A549 (cell line): ENCODE measurements around the gene APCDD1L. TPM values are rescaled to one million over a fixed set of nuclear protein-coding genes. Genes with fewer than 3 reads are reported as not detected.

Experiments used
- ATAC-seq, 2 experiments: fragments of 200-7000 bp in 1 of 2; fragments of >200 bp in 1 of 2; cut with Nextera tagmentation in 1 of 2; cut with Tn5 transposase in 1 of 2; 3 replicates each; pipeline versions ENCODE4 v1.8.0 to v1.9.1; 2018 to 2020; ENCODE audit warnings: mild to moderate bottlenecking in 1 of 2, moderate library complexity in 1 of 2
- CTCF ChIA-PET: fragments of 300-600 bp; sonication (Branson Sonifier 250); formaldehyde crosslinking; extraction: SDS; loops from one replicate; lab custom pipeline; 2021; ENCODE audit warnings: antibody characterized with exemption, inconsistent platforms; lab: Yijun Ruan, JAX
- POLR2A ChIA-PET: fragments of 350-600 bp; formaldehyde crosslinking; extraction: SDS; loops from one replicate; lab custom pipeline; 2021; ENCODE audit warnings: antibody characterized with exemption, inconsistent platforms; lab: Yijun Ruan, JAX
- DNase-seq, 2 experiments: peaks; one replicate each; pipeline versions ENCODE4 v3.0.0 to v3.0.0-alpha.2; 2011 to 2016; ENCODE audit warnings: low read depth in 1 of 2, low spot score in 1 of 2
- FAIRE-seq: peaks from 2 replicates; lab custom pipeline; 2011; peaks lifted over from hg19 to GRCh38; lab: Jason Lieb, UNC
- H3K27ac ChIP-seq, 2 experiments: fragments of >200 bp; sonication (Bioruptor Twin); formaldehyde crosslinking; 3 replicates each; pipeline ENCODE4 v1.5.1; 2016 to 2017
- H3K4me1 ChIP-seq: fragments of >200 bp; sonication (Bioruptor Twin); formaldehyde crosslinking; 3 replicates; pipeline ENCODE4 v1.6.1; 2016
- H3K4me2 ChIP-seq: fragments of >200 bp; sonication (Bioruptor Twin); formaldehyde crosslinking; 3 replicates; pipeline ENCODE4 v1.6.1; 2016
- H3K4me3 ChIP-seq: fragments of >200 bp; sonication (Bioruptor Twin); formaldehyde crosslinking; 3 replicates; pipeline ENCODE4 v1.5.1; 2016
- H3K9me3 ChIP-seq: fragments of >200 bp; sonication (Bioruptor Twin); formaldehyde crosslinking; 3 replicates; pipeline ENCODE4 v1.6.1; 2016
- BHLHE40 ChIP-seq: IDR thresholded peaks from 2 replicates; pipeline ENCODE4 v1.6.1; 2012; ENCODE audit warnings: low read depth, low read length, inconsistent platforms
- CBX8 ChIP-seq: fragments of 200-600 bp; sonication (generic); IDR thresholded peaks from 2 replicates; pipeline ENCODE4 v1.6.1; 2016
- CEBPB ChIP-seq, 2 experiments: fragments of >200 bp in 1 of 2; sonication (Bioruptor Twin) in 1 of 2; formaldehyde crosslinking in 1 of 2; IDR thresholded peaks; 2 replicates each; pipeline ENCODE4 v1.6.1; 2012 to 2016
- EHMT2 ChIP-seq: fragments of 200-600 bp; sonication (generic); IDR thresholded peaks from 2 replicates; pipeline ENCODE4 v1.6.1; 2016; ENCODE audit warnings: antibody characterized with exemption, low read depth, mild to moderate bottlenecking, moderate library complexity
- ELK1 ChIP-seq: fragments of 150-350 bp; IDR thresholded peaks from 2 replicates; pipeline ENCODE4 v1.6.1; 2014; ENCODE audit warnings: low read depth, mild to moderate bottlenecking, low read length
- FOSB ChIP-seq: fragments of 250-450 bp; sonication (Bioruptor Pico); IDR thresholded peaks from 2 replicates; pipeline ENCODE4 v1.5.0; 2020; ENCODE audit warnings: mild to moderate bottlenecking, moderate library complexity
- FOSL2 ChIP-seq, 2 experiments: fragments of 450-650 bp in 1 of 2; fragments of >200 bp in 1 of 2; sonication (Bioruptor Twin) in 1 of 2; formaldehyde crosslinking; IDR thresholded peaks; 2 replicates each; pipeline versions ENCODE4 v1.5.0 to v1.6.1; 2016 to 2020; ENCODE audit warnings: mild to moderate bottlenecking in 1 of 2, moderate library complexity in 1 of 2
- FOXS1 ChIP-seq: fragments of 250-450 bp; sonication (Bioruptor Pico); IDR thresholded peaks from 2 replicates; pipeline ENCODE4 v1.5.0; 2020; ENCODE audit warnings: mild to moderate bottlenecking, moderate library complexity
- GATA3 ChIP-seq: IDR thresholded peaks from 2 replicates; pipeline ENCODE4 v1.6.1; 2012; ENCODE audit warnings: borderline replicate concordance
- HEYL ChIP-seq: fragments of 250-450 bp; sonication (Bioruptor Pico); IDR thresholded peaks from 2 replicates; pipeline ENCODE4 v1.8.0; 2021; ENCODE audit warnings: mild to moderate bottlenecking, moderate library complexity
- HOXA7 ChIP-seq: fragments of 250-450 bp; sonication (Bioruptor Pico); IDR thresholded peaks from 2 replicates; pipeline ENCODE4 v1.5.0; 2020; ENCODE audit warnings: mild to moderate bottlenecking, moderate library complexity
- HOXB13 ChIP-seq: fragments of 250-450 bp; sonication (Bioruptor Pico); IDR thresholded peaks from 2 replicates; pipeline ENCODE4 v1.5.0; 2020; ENCODE audit warnings: low read depth, mild to moderate bottlenecking, moderate library complexity
- KDM5A ChIP-seq: fragments of 200-600 bp; sonication (generic); IDR thresholded peaks from 2 replicates; pipeline ENCODE4 v1.6.1; 2016; ENCODE audit warnings: antibody characterized with exemption, mild to moderate bottlenecking
- MAFK ChIP-seq: fragments of 450-650 bp; IDR thresholded peaks from 2 replicates; pipeline ENCODE4 v1.6.1; 2014; ENCODE audit not compliant: partially characterized antibody
- NFE2L2 ChIP-seq: fragments of 150-350 bp; conservative IDR thresholded peaks from 2 replicates; pipeline ENCODE4 v1.6.1; 2014; ENCODE audit warnings: low read length
- PHF8 ChIP-seq: fragments of 200-600 bp; sonication (generic); IDR thresholded peaks from 2 replicates; pipeline ENCODE4 v1.6.1; 2016; ENCODE audit warnings: low read depth, mild to moderate bottlenecking, antibody characterized with exemption, moderate library complexity, borderline replicate concordance
- RAD21 ChIP-seq, 2 experiments: fragments of >200 bp in 1 of 2; sonication (Bioruptor Twin) in 1 of 2; formaldehyde crosslinking in 1 of 2; IDR thresholded peaks in 1 of 2; conservative IDR thresholded peaks in 1 of 2; 2 replicates in 1 of 2; 3 replicates in 1 of 2; pipeline ENCODE4 v1.6.1; 2012 to 2018; ENCODE audit warnings: inconsistent platforms in 1 of 2
- RARB ChIP-seq: fragments of 250-450 bp; sonication (Bioruptor Pico); IDR thresholded peaks from 2 replicates; pipeline ENCODE4 v1.8.0; 2021; ENCODE audit warnings: mild to moderate bottlenecking, moderate library complexity
- RCOR1 ChIP-seq: fragments of 150-350 bp; IDR thresholded peaks from 2 replicates; pipeline ENCODE4 v1.6.1; 2014; ENCODE audit warnings: antibody characterized with exemption, low read length, low read depth
- RNF2 ChIP-seq: fragments of 200-600 bp; sonication (generic); IDR thresholded peaks from 2 replicates; pipeline ENCODE4 v1.6.1; 2016; ENCODE audit warnings: low read depth, mild to moderate bottlenecking, antibody characterized with exemption, moderate library complexity, borderline replicate concordance
- ZC3H11A ChIP-seq: fragments of 450-650 bp; IDR thresholded peaks from 2 replicates; pipeline ENCODE4 v1.6.1; 2014; ENCODE audit warnings: antibody characterized with exemption, mild to moderate bottlenecking
- ZNF302 ChIP-seq: fragments of 250-450 bp; sonication (Bioruptor Pico); IDR thresholded peaks from 2 replicates; pipeline ENCODE4 v1.9.0; 2021; ENCODE audit warnings: inconsistent platforms, mild to moderate bottlenecking, moderate library complexity
- WGBS: methylation state at CpG from one replicate; pipeline ENCODE4 v1.1.6; 2017; ENCODE audit errors: missing lambda C conversion rate; 5-methylcytosine and 5-hydroxymethylcytosine counted together
- polyA plus RNA-seq, 4 experiments: library from polyadenylated mRNA; depleted of rRNA in 3 of 4; stranded (reverse); fragments of >200 nt; fragmentation: RNase III in 1 of 4; extraction: RNeasy Plus Mini Kit Qiagen cat#74134 plus additional on column Dnase treatment in 1 of 4; gene quantifications; 2 replicates in 3 of 4; 3 replicates in 1 of 4; pipeline ENCODE4 v1.2.3, GENCODE V29; 2011 to 2017
- TF ChIP-seq, protein P1 (sequence below): fragments of >200 bp; sonication (Bioruptor Twin); formaldehyde crosslinking; IDR thresholded peaks from 3 replicates; pipeline ENCODE4 v1.6.1; 2016

APCDD1L gene
- polyA plus RNA-seq, 2 of the 4 experiments (the other 2 are of a cell fraction): not detected

GRCh38 chr20:58537831-58538230 lies 22.6 kb upstream of the APCDD1L start:
- Histone ChIP-seq H3K9me3 (peaks cover 28% of the 10 kb centered on the region; the same call in 2 of the 3 replicates), H3K4me2 (no peak overlapping the region), H3K4me3 (no peak overlapping the region), H3K4me1 (no peaks in the 10 kb centered on the region), H3K27ac (no peak overlapping the region)
- POLR2A ChIA-PET: no interaction called here
- CTCF ChIA-PET: no interaction called here
- ATAC-seq (no peak), DNase-seq (no peak), FAIRE-seq (no peak)
- no peak for TF ChIP-seq HOXA7 (CRISPR knock-in tag)
- TF ChIP-seq FOSB: no peak
- no peak for TF ChIP-seq HOXB13
- no peak for TF ChIP-seq MAFK
- no peak for TF ChIP-seq RAD21 (conservative IDR thresholded peaks at IDR 0.05 in 1 of 2, IDR thresholded peaks at IDR 0.05 in 1 of 2)
- TF ChIP-seq NFE2L2: no peak
- no peak for TF ChIP-seq KDM5A
- 24% methylated on average over 1 of the region's 1 CpG for WGBS

- ChIA-PET CTCF (interaction anchor here (0.9 kb wide), 1 partner anchor 8 kb away, joined by 3 read pairs; no protein-coding TSS in a partner anchor), POLR2A (no interaction called here)
- TF ChIP-seq HEYL (CRISPR knock-in tag): no peak
- no peak for TF ChIP-seq CBX8
- no peak for FAIRE-seq
- 55% methylated on average over 3 of the region's 3 CpGs for WGBS
- no peak for ATAC-seq
- peaks cover 42% of the 10 kb centered on the region for H3K9me3 ChIP-seq
- no peak overlapping the region for H3K4me3 ChIP-seq
- no peaks in the 10 kb centered on the region for H3K4me1 ChIP-seq
- no peak overlapping the region for H3K4me2 ChIP-seq
- no peak overlapping the region for H3K27ac ChIP-seq
- DNase-seq: no peak
Observed at GRCh38 chr20:58536289-58536688, 21.1 kb upstream of the APCDD1L start.

- Histone ChIP-seq H3K4me1 (no peaks in the 10 kb centered on the region), H3K4me2 (no peak overlapping the region), H3K9me3 (peaks cover 52% of the 10 kb centered on the region), H3K4me3 (no peak overlapping the region), H3K27ac (no peak overlapping the region)
- FAIRE-seq (no peak), DNase-seq (no peak), ATAC-seq (no peak)
- TF ChIP-seq ZNF302 (no peak), BHLHE40 (no peak), PHF8 (no peak), FOSL2 (IDR thresholded peaks at IDR 0.05) (no peak), FOSL2 (CRISPR knock-in tag; IDR thresholded peaks at IDR 0.05) (no peak), HOXA7 (CRISPR knock-in tag) (no peak), ELK1 (no peak), EHMT2 (no peak), CEBPB (IDR thresholded peaks at IDR 0.05) (no peak), GATA3 (no peak), FOXS1 (CRISPR knock-in tag) (no peak), RNF2 (no peak), ZC3H11A (no peak), RCOR1 (no peak), RARB (CRISPR knock-in tag) (no peak)
- TF ChIP-seq, protein P1, sequence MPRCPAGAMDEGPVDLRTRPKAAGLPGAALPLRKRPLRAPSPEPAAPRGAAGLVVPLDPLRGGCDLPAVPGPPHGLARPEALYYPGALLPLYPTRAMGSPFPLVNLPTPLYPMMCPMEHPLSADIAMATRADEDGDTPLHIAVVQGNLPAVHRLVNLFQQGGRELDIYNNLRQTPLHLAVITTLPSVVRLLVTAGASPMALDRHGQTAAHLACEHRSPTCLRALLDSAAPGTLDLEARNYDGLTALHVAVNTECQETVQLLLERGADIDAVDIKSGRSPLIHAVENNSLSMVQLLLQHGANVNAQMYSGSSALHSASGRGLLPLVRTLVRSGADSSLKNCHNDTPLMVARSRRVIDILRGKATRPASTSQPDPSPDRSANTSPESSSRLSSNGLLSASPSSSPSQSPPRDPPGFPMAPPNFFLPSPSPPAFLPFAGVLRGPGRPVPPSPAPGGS: no peak
- ChIA-PET POLR2A (interaction anchor here (1.0 kb wide), 1 partner anchor 44 kb away, joined by 3 read pairs; no protein-coding TSS in a partner anchor), CTCF (interaction anchor here (0.6 to 1.4 kb wide), 3 partner anchors 10 to 103 kb away, joined by 3 to 4 read pairs (median 3); no protein-coding TSS in a partner anchor)
Observed at GRCh38 chr20:58531657-58532056, 16.5 kb upstream of the APCDD1L start.
